T-helper 1 cell treated with Interleukin-12 subunit alpha and Interleukin-12 subunit beta and Interleukin-4 antibody, amounts not matched to agents 30 μg/mL and 1 μg/mL, for 36 hours (primary cell): ENCODE results near the gene PBX1.
"Not testable (repeated sequence)": the region's sequence is repeated elsewhere in the genome, so short reads cannot be mapped to it uniquely, and the experiment has no call there.

Experiments
- H3K27ac Mint-ChIP-seq: one replicate; pipeline ENCODE4 v1.8.0; 2021; ENCODE audit warnings: mild to moderate bottlenecking, mixed read lengths
- H3K27me3 Mint-ChIP-seq: one replicate; pipeline ENCODE4 v1.8.0; 2021; ENCODE audit warnings: low read depth, mixed read lengths
- H3K36me3 Mint-ChIP-seq: one replicate; pipeline ENCODE4 v1.8.0; 2021; ENCODE audit warnings: low read depth, mixed read lengths
- H3K4me1 Mint-ChIP-seq: one replicate; pipeline ENCODE4 v1.8.0; 2021; ENCODE audit warnings: low read depth, mixed read lengths
- H3K4me3 Mint-ChIP-seq: one replicate; pipeline ENCODE4 v1.8.0; 2021; ENCODE audit warnings: mild to moderate bottlenecking, moderate library complexity, mixed read lengths
- H3K9me3 Mint-ChIP-seq: one replicate; pipeline ENCODE4 v1.8.0; 2021; ENCODE audit warnings: mixed read lengths

The PBX1 gene

DNA sequence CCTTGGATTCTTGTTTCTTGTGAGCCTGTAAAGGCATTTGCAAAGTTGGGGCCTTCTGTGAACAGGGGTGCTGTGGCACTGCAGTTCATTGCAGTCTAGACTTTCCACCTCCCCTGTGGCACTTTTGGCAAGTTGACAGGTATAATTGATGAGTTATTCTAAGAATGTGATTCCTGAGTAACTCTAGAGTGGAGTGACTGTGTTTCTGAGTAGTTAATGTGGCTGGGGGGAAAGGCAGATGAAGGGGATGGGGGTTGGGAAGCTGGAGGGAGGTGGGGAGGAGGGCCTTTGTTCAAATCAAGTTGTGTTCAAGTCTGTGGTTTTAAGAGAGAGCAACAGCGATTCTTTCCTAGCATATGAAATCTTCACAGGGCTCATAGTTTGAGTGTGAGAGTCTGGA, 32.9 kb downstream of the PBX1 start:
- H3K4me1 Mint-ChIP-seq = no peaks in the 10 kb centered on the region
- H3K4me3 Mint-ChIP-seq = no peak overlapping the region
- H3K27me3 Mint-ChIP-seq = no peaks in the 10 kb centered on the region
- H3K36me3 Mint-ChIP-seq = no peaks in the 10 kb centered on the region
- H3K27ac Mint-ChIP-seq = no peak overlapping the region
- no peaks in the 10 kb centered on the region for H3K9me3 Mint-ChIP-seq

DNA sequence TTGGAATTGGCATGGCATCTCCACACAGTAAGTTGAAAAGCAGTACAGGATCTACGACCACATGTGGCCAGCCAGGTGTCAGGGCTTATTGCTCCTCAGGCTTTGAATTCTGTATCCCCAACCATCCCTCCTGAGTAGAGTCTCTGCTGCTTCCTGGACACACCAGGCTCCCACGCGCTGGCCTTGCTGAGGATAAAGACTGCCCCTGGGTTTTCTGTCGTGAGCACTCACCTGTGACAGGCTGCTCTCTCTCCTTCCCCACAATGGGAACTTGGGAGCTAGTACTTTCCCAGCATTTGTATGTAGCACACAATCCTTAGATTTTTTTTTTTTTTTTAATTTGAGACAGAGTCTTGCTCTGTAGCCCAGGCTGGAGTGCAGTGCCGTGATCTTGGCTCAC, 33.6 kb downstream of the PBX1 start:
- no peaks in the 10 kb centered on the region for H3K4me1 Mint-ChIP-seq
- no peaks in the 10 kb centered on the region for H3K9me3 Mint-ChIP-seq
- H3K27me3 Mint-ChIP-seq = no peaks in the 10 kb centered on the region
- no peaks in the 10 kb centered on the region for H3K36me3 Mint-ChIP-seq
- no peak overlapping the region for H3K27ac Mint-ChIP-seq
- no peak overlapping the region for H3K4me3 Mint-ChIP-seq

- no peaks in the 10 kb centered on the region for H3K27me3 Mint-ChIP-seq
- no peaks in the 10 kb centered on the region for H3K36me3 Mint-ChIP-seq
- H3K27ac Mint-ChIP-seq = no peak overlapping the region
- H3K9me3 Mint-ChIP-seq = no peaks in the 10 kb centered on the region
- H3K4me1 Mint-ChIP-seq = no peaks in the 10 kb centered on the region
- H3K4me3 Mint-ChIP-seq = no peak overlapping the region
Measured at GRCh38 chr1:164595212-164595611, 36.2 kb downstream of the PBX1 start.

- Mint-ChIP-seq H3K27me3 (no peaks in the 10 kb centered on the region), H3K4me3 (no peak overlapping the region), H3K9me3 (no peaks in the 10 kb centered on the region), H3K27ac (no peak overlapping the region), H3K4me1 (no peaks in the 10 kb centered on the region), H3K36me3 (no peaks in the 10 kb centered on the region)
Measured at GRCh38 chr1:164596172-164596571, 37.2 kb downstream of the PBX1 start.

GRCh38 chr1:164598719-164599118, 39.7 kb downstream of the PBX1 start:
- Mint-ChIP-seq H3K4me3 (no peak overlapping the region), H3K27me3 (no peaks in the 10 kb centered on the region), H3K36me3 (no peaks in the 10 kb centered on the region), H3K27ac (no peak overlapping the region), H3K4me1 (no peaks in the 10 kb centered on the region), H3K9me3 (no peaks in the 10 kb centered on the region)

GRCh38 chr1:164599272-164599671, 40.3 kb downstream of the PBX1 start:
- Mint-ChIP-seq H3K36me3 (no peaks in the 10 kb centered on the region), H3K4me1 (no peaks in the 10 kb centered on the region), H3K27me3 (no peaks in the 10 kb centered on the region), H3K9me3 (no peaks in the 10 kb centered on the region), H3K27ac (no peak overlapping the region), H3K4me3 (no peak overlapping the region)

- Mint-ChIP-seq H3K4me1 (no peaks in the 10 kb centered on the region), H3K4me3 (no peak overlapping the region), H3K27ac (no peak overlapping the region), H3K9me3 (no peaks in the 10 kb centered on the region), H3K36me3 (no peaks in the 10 kb centered on the region), H3K27me3 (no peaks in the 10 kb centered on the region)
Measured at GRCh38 chr1:164601399-164602100, 42.6 kb downstream of the PBX1 start.

GRCh38 chr1:164602101-164602422, 43.1 kb downstream of the PBX1 start:
- no peak overlapping the region for H3K4me3 Mint-ChIP-seq
- no peaks in the 10 kb centered on the region for H3K36me3 Mint-ChIP-seq
- no peaks in the 10 kb centered on the region for H3K27me3 Mint-ChIP-seq
- H3K4me1 Mint-ChIP-seq = no peaks in the 10 kb centered on the region
- H3K9me3 Mint-ChIP-seq = no peaks in the 10 kb centered on the region
- H3K27ac Mint-ChIP-seq = no peak overlapping the region

DNA sequence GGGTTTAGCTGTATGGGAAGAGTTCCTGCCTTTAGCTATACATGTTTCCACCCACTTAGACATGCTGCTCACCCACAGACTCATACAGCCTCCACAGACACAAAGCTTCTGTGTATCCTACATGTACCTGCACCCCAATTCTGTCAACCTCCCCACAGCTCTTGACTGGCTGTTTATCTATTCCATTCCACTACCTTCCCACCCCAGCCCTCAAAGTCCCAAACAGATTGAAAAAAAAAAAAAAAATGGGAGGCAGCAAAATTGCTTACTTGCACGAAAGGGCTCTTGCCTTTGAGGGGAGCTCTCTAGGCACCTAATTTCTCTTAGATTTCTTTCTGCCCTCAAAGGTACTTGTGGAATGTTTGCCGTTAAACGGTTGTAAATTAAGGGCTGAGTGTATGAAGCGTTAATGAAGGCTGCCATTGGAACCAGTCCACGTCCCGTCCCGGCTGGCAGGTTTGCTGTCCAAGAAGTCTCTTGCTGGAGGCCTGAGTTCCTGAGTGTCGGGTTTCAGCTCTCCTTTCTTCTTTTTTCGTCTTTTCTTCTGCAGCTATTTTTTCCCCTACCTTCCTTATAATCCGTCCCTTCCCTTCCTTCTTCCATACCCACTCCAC, 43.6 kb downstream of the PBX1 start:
- Mint-ChIP-seq H3K9me3 (no peaks in the 10 kb centered on the region), H3K4me1 (no peaks in the 10 kb centered on the region), H3K27ac (no peak overlapping the region), H3K36me3 (no peaks in the 10 kb centered on the region), H3K27me3 (no peaks in the 10 kb centered on the region), H3K4me3 (no peak overlapping the region)

DNA sequence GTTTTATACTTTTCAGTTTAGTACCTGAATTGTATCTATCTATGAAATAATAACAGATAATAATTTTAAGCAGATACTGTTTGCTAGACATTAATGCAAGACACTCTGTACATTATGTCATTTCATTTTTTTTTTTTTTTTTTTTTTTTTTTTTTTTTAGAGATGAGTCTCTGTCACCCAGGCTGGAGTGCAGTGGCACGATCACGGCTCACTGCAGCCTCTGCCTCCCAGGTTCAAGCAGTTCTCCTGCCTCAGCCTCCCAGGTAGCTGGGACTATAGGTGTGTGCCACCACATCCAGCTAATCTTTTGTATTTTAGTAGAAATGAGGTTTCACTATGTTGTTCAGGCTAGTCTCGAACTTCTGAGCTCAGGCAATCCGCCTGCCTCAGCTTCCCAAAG, 44.8 kb downstream of the PBX1 start:
- H3K4me1 Mint-ChIP-seq, H3K27ac Mint-ChIP-seq, H3K27me3 Mint-ChIP-seq, H3K36me3 Mint-ChIP-seq, H3K9me3 Mint-ChIP-seq, H3K4me3 Mint-ChIP-seq: not testable (repeated sequence)

DNA sequence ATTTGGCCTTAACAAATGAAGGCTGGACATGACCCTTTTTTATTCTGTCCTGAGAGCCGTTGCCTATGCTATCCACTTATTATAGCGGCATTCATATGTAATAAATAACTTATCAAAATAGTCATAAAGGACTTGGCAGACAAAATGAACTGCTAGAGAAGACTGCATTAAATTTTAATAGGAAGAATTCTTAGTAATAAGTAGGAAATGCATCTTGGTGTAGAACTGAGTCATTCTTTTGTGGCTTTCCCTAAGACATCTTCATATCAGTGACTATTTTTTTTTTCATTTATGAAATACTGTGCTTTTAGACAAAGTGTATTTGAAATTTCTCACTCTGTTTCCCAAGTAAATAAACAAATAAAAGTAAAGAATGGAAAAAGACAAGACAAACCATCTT, 45.6 kb downstream of the PBX1 start:
- H3K4me1 Mint-ChIP-seq = no peaks in the 10 kb centered on the region
- no peaks in the 10 kb centered on the region for H3K27me3 Mint-ChIP-seq
- H3K9me3 Mint-ChIP-seq = no peaks in the 10 kb centered on the region
- H3K27ac Mint-ChIP-seq = no peak overlapping the region
- H3K4me3 Mint-ChIP-seq = no peak overlapping the region
- no peaks in the 10 kb centered on the region for H3K36me3 Mint-ChIP-seq

- Mint-ChIP-seq H3K9me3 (no peaks in the 10 kb centered on the region), H3K4me1 (no peaks in the 10 kb centered on the region), H3K27ac (no peak overlapping the region), H3K36me3 (no peaks in the 10 kb centered on the region), H3K27me3 (no peaks in the 10 kb centered on the region), H3K4me3 (no peak overlapping the region)
Measured at GRCh38 chr1:164605254-164606091, 46.5 kb downstream of the PBX1 start.

GRCh38 chr1:164607351-164607750, 48.4 kb downstream of the PBX1 start:
- H3K9me3 Mint-ChIP-seq = no peaks in the 10 kb centered on the region
- no peak overlapping the region for H3K27ac Mint-ChIP-seq
- no peaks in the 10 kb centered on the region for H3K4me1 Mint-ChIP-seq
- H3K36me3 Mint-ChIP-seq = no peaks in the 10 kb centered on the region
- H3K4me3 Mint-ChIP-seq = no peak overlapping the region
- H3K27me3 Mint-ChIP-seq = no peaks in the 10 kb centered on the region

- H3K4me1 Mint-ChIP-seq = no peaks in the 10 kb centered on the region
- no peaks in the 10 kb centered on the region for H3K27me3 Mint-ChIP-seq
- no peak overlapping the region for H3K27ac Mint-ChIP-seq
- no peak overlapping the region for H3K4me3 Mint-ChIP-seq
- H3K9me3 Mint-ChIP-seq = no peaks in the 10 kb centered on the region
- no peaks in the 10 kb centered on the region for H3K36me3 Mint-ChIP-seq
Measured at GRCh38 chr1:164608651-164609057, 49.7 kb downstream of the PBX1 start.

DNA sequence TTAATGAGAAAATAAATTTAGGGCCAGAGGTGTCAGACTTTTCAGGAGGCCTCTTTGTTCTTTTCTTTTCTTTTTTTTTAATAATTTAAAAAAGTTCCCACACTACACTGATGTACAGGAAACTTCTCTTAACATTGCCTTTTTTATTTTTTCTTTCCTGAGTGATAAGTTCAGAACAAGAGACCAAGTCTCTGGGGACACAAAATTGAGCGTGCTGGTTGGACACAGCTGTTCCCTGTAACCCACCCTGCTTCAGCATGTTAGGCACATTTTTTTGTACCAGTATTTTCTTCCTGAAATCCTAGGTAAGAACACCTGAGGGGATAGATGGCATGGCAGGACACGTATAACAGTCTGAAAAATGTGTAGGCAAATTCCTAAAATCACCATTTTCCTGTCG, 50.1 kb downstream of the PBX1 start:
- no peak overlapping the region for H3K4me3 Mint-ChIP-seq
- no peaks in the 10 kb centered on the region for H3K36me3 Mint-ChIP-seq
- no peaks in the 10 kb centered on the region for H3K4me1 Mint-ChIP-seq
- H3K9me3 Mint-ChIP-seq = no peaks in the 10 kb centered on the region
- no peaks in the 10 kb centered on the region for H3K27me3 Mint-ChIP-seq
- H3K27ac Mint-ChIP-seq = no peak overlapping the region
